HCT116 (cell line): ENCODE results near the gene PHF21B. TPM values are rescaled to one million over a fixed set of nuclear protein-coding genes. Genes with fewer than 3 reads are reported as not detected.

ENCODE experiments used
- ATAC-seq: fragments of 200-7000 bp; cut with Tn5 transposase; 2 replicates; pipeline ENCODE4 v1.9.1; 2020; ENCODE audit warnings: mild to moderate bottlenecking, moderate library complexity
- BruUV-seq: library from RNA; stranded (reverse); fragments of 400-500 nt; replicated peaks from 2 replicates; lab custom pipeline; 2021; lab: Mats Ljungman, UMichigan
- CTCF ChIA-PET: fragments of 300-600 bp; sonication (Branson Sonifier 250); formaldehyde crosslinking; loops from one replicate; lab custom pipeline; 2021; ENCODE audit warnings: antibody characterized with exemption; lab: Charles Lee
- POLR2A ChIA-PET: fragments of 300-600, 350-600 bp; sonication (Branson Sonifier 250); formaldehyde crosslinking; loops from one replicate; lab custom pipeline; 2021; ENCODE audit warnings: antibody characterized with exemption; lab: Charles Lee
- RAD21 ChIA-PET, 2 experiments: fragments of 300-600 bp; sonication (Branson Sonifier 250); formaldehyde crosslinking; loops; one replicate each; lab custom pipeline; 2023; ENCODE audit warnings: low total read pairs in 2 of 2; ENCODE audit not compliant: uncharacterized antibody in 2 of 2, unreplicated experiment in 2 of 2, low non-redundant PET in 1 of 2; lab: Charles Lee
- DNase-seq: peaks from one replicate; pipeline ENCODE4 v3.0.0-alpha.2; 2010; ENCODE audit warnings: low read depth, low spot score
- H2AFZ ChIP-seq: fragments of 200-600 bp; shearing (Covaris generic), sonication (generic); 2 replicates; pipeline ENCODE4 v1.6.1; 2017; ENCODE audit warnings: low read depth, mixed run types, mixed read lengths, antibody characterized with exemption, low read length; ENCODE audit not compliant: poor library complexity, severe bottlenecking
- H3K27ac ChIP-seq: 2 replicates; pipeline ENCODE4 v1.5.1; 2012; ENCODE audit warnings: low read depth, low read length
- H3K27me3 ChIP-seq: fragments of 200-600 bp; sonication (generic); 2 replicates; pipeline ENCODE4 v1.6.1; 2016; ENCODE audit warnings: mixed run types, low read length, mixed read lengths; ENCODE audit not compliant: insufficient read depth
- H3K36me3 ChIP-seq, 2 experiments: fragments of 200-500 bp in 1 of 2; fragments of 200-600 bp in 1 of 2; sonication (Bioruptor generic) in 1 of 2; sonication (generic) in 1 of 2; 2 replicates each; pipeline versions ENCODE4 v1.5.1 to v1.6.1; 2014 to 2016; ENCODE audit warnings: low read length in 2 of 2, inconsistent platforms in 1 of 2, mixed read lengths in 1 of 2, mixed run types in 1 of 2; ENCODE audit not compliant: insufficient read depth in 2 of 2, control insufficient read depth in 1 of 2
- H3K4me1 ChIP-seq, 2 experiments: fragments of 200-600 bp in 1 of 2; sonication (generic) in 1 of 2; 2 replicates each; pipeline versions ENCODE4 v1.5.1 to v1.6.1; 2012 to 2017; ENCODE audit warnings: low read length in 2 of 2, inconsistent platforms in 1 of 2, mild to moderate bottlenecking in 1 of 2, mixed read lengths in 1 of 2, mixed run types in 1 of 2, moderate library complexity in 1 of 2; ENCODE audit not compliant: insufficient read depth in 2 of 2, control insufficient read depth in 1 of 2
- H3K4me2 ChIP-seq: fragments of 200-600 bp; sonication (generic); 2 replicates; pipeline ENCODE4 v1.6.1; 2017; ENCODE audit warnings: mixed run types, low read length, mixed read lengths
- H3K4me3 ChIP-seq, 2 experiments: fragments of 200-600 bp in 1 of 2; sonication (generic) in 1 of 2; replicated peaks in 1 of 2; 2 replicates each; pipeline ENCODE4 v1.5.1; 2011 to 2016; ENCODE audit warnings: low read length in 2 of 2, control low read depth in 1 of 2, low read depth in 1 of 2, mild to moderate bottlenecking in 1 of 2, mixed read lengths in 1 of 2, mixed run types in 1 of 2
- H3K79me2 ChIP-seq: fragments of 200-600 bp; sonication (generic); 2 replicates; pipeline ENCODE4 v1.6.1; 2017; ENCODE audit warnings: mild to moderate bottlenecking, mixed run types, low read length, moderate library complexity, mixed read lengths; ENCODE audit not compliant: insufficient read depth
- H3K9ac ChIP-seq: fragments of 200-600 bp; sonication (generic); 2 replicates; pipeline ENCODE4 v1.6.1; 2016; ENCODE audit warnings: low read length, mixed read lengths
- H3K9me2 ChIP-seq: fragments of 200-600 bp; sonication (generic), shearing (Covaris generic); 2 replicates; pipeline ENCODE4 v1.6.1; 2017; ENCODE audit warnings: mixed run types, mild to moderate bottlenecking, moderate library complexity; ENCODE audit not compliant: insufficient read depth
- H3K9me3 ChIP-seq, 2 experiments: fragments of 200-500 bp in 1 of 2; fragments of 200-600 bp in 1 of 2; sonication (Bioruptor generic) in 1 of 2; sonication (generic) in 1 of 2; 2 replicates each; pipeline ENCODE4 v1.6.1; 2014 to 2017; ENCODE audit warnings: low read length in 2 of 2, mixed read lengths in 2 of 2, inconsistent platforms in 1 of 2, low read depth in 1 of 2, mild to moderate bottlenecking in 1 of 2, mixed run types in 1 of 2, moderate library complexity in 1 of 2; ENCODE audit not compliant: control insufficient read depth in 1 of 2, insufficient read depth in 1 of 2
- H4K20me1 ChIP-seq: fragments of 200-600 bp; sonication (generic), shearing (Covaris generic); 2 replicates; pipeline ENCODE4 v1.6.1; 2017; ENCODE audit warnings: mixed run types, mild to moderate bottlenecking, moderate library complexity; ENCODE audit not compliant: insufficient read depth
- ELF1 ChIP-seq: IDR thresholded peaks from 2 replicates; pipeline ENCODE4 v1.6.1; 2012; ENCODE audit warnings: low read depth, borderline replicate concordance
- FOSL1 ChIP-seq: IDR thresholded peaks from 2 replicates; pipeline ENCODE4 v1.6.1; 2012; ENCODE audit warnings: low read depth
- JUND ChIP-seq: IDR thresholded peaks from 2 replicates; pipeline ENCODE4 v1.6.1; 2012
- POLR2A ChIP-seq: IDR thresholded peaks from 2 replicates; pipeline ENCODE4 v1.7.0; 2011; ENCODE audit warnings: borderline replicate concordance; ENCODE audit not compliant: insufficient read depth, insufficient read length; ENCODE audit errors: extremely low read depth
- RAD21 ChIP-seq: IDR thresholded peaks from 2 replicates; pipeline ENCODE4 v1.6.1; 2012; ENCODE audit warnings: low read depth, mild to moderate bottlenecking
- SP1 ChIP-seq: IDR thresholded peaks from 2 replicates; pipeline ENCODE4 v1.6.1; 2012; ENCODE audit warnings: low read depth
- SRF ChIP-seq: IDR thresholded peaks from 2 replicates; pipeline ENCODE4 v1.6.1; 2012; ENCODE audit warnings: low read depth
- YY1 ChIP-seq: IDR thresholded peaks from 2 replicates; pipeline ENCODE4 v1.6.1; 2011; ENCODE audit warnings: low read length, low read depth, moderate library complexity, mild to moderate bottlenecking; ENCODE audit not compliant: insufficient replicate concordance; ENCODE audit errors: extremely low read depth
- ZFX ChIP-seq: fragments of 450-650 bp; IDR thresholded peaks from 2 replicates; pipeline ENCODE4 v1.6.1; 2017
- intact Hi-C: fragments of 100-400 bp; cut with micrococcal nuclease; formaldehyde crosslinking; loops from 2 replicates; pipeline ENCODE4 v1.10.0; 2022
- total RNA-seq: library from RNA; stranded (reverse); gene quantifications from one replicate; pipeline ENCODE4 v1.2.1, GENCODE V29; 2021; ENCODE audit not compliant: unreplicated experiment
- TF ChIP-seq, protein P1 (sequence below): IDR thresholded peaks from 2 replicates; pipeline ENCODE4 v1.6.1; 2012
- TF ChIP-seq, protein P2 (sequence below): IDR thresholded peaks from 2 replicates; pipeline ENCODE4 v1.6.1; 2012

The PHF21B gene
- total RNA-seq, 1 experiment from 2014 or later: not detected

DNA sequence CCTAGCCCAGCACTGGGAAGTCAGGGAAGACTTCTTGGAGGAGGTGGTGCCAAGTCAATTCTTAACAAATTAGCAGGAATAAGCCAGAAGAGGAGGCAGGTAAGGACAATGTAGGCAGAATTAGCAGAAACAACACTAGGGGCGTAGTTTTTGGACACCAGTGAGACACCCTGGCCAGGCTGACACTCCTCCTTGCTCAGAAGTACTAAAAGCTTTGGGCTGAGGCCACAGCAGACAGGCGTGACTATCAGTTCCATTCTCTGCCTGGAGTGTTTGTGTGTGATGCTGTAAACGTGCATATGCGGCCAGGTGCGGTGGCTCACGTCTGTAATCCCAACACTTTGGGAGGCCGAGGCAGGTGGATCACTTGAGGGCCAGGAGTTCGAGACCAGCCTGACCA is 36.0 kb downstream of the PHF21B start (continued):
- no peak for TF ChIP-seq ELF1
- TF ChIP-seq SRF: no peak
- no peak for TF ChIP-seq ZFX
- TF ChIP-seq POLR2A: no peak
- TF ChIP-seq, protein P1, sequence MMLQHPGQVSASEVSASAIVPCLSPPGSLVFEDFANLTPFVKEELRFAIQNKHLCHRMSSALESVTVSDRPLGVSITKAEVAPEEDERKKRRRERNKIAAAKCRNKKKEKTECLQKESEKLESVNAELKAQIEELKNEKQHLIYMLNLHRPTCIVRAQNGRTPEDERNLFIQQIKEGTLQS: no peak

DNA sequence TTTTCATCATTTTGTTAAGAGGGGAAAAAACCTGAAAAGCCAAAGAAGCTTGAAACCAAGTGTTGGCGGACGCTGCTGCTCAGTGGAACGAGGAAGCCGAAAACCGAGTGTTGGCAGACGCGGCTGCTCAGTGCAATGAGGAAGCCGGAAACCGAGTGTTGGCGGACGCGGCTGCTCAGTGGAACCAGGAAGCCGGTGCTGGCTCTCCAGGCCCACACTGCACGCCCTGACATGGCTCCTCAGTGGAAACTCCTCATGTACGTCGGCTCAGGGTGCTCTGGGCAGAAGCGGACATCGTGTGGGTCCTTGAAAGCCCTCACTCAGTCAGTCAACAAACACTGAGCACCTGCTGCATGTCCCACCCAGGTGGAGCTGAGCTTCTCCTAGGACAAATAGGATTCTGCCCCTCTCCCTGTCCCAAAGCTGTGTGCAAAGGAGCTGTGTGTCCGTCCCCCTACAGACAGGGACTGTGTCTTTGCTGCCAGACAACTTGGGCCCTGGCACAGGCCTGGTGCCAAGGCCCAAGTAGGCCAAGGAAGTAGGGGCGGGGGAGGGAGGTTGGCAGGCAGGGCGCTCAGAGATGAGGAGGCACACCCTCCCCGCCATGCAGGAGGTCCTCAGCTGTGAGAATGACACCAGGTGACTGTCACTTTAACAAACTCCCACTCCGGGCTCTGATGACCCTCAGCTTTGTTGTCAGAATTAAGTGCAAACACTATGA is 37.3 kb downstream of the PHF21B start:
- TF ChIP-seq SP1 (no peak), FOSL1 (no peak), RAD21 (no peak), YY1 (no peak), JUND (no peak)
- TF ChIP-seq, protein P1: no peak
- TF ChIP-seq, protein P2, sequence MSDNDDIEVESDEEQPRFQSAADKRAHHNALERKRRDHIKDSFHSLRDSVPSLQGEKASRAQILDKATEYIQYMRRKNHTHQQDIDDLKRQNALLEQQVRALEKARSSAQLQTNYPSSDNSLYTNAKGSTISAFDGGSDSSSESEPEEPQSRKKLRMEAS: no peak
- Histone ChIP-seq H3K4me2 (no peak overlapping the region), H3K27ac (no peak overlapping the region), H3K79me2 (no peaks in the 10 kb centered on the region), H4K20me1 (no peaks in the 10 kb centered on the region), H3K4me3 (no peak overlapping the region), H3K4me1 (no peaks in the 10 kb centered on the region), H3K27me3 (peaks cover 31% of the 10 kb centered on the region), H3K9ac (no peak overlapping the region), H3K9me2 (no peaks in the 10 kb centered on the region), H3K36me3 (no peaks in the 10 kb centered on the region), H3K9me3 (no peaks in the 10 kb centered on the region), H2AFZ (no peak overlapping the region)
- ChIA-PET POLR2A (no interaction called here), RAD21 (no interaction called here), CTCF (interaction anchor here (1.2 kb wide), 1 partner anchor 109 kb away, joined by 3 read pairs; no protein-coding TSS in a partner anchor)
- BruUV-seq: no TSS peak
- intact Hi-C loops: no loop called here
- DNase-seq (no peak), ATAC-seq (no peak)
